Neuronal stem cell (in vitro differentiated cells): Measurements from ENCODE around the gene PAEP.

Experiments used
- DNase-seq: peaks from one replicate; pipeline ENCODE4 v3.0.0-alpha.2; 2013; ENCODE audit warnings: low spot score
- H2AFZ ChIP-seq: one replicate; pipeline ENCODE4 v1.6.1; 2013; ENCODE audit warnings: mild to moderate bottlenecking, low read length, inconsistent platforms
- H2AK5ac ChIP-seq: 2 replicates; pipeline ENCODE4 v1.6.1; 2013; ENCODE audit warnings: low read depth, mild to moderate bottlenecking, inconsistent platforms, low read length, moderate library complexity, mixed read lengths
- H2BK120ac ChIP-seq: 2 replicates; pipeline ENCODE4 v1.6.1; 2013; ENCODE audit warnings: low read depth, mild to moderate bottlenecking, inconsistent platforms, low read length, moderate library complexity, mixed read lengths
- H2BK12ac ChIP-seq: one replicate; pipeline ENCODE4 v1.6.1; 2013; ENCODE audit warnings: low read length, inconsistent platforms
- H2BK15ac ChIP-seq: 2 replicates; pipeline ENCODE4 v1.6.1; 2013; ENCODE audit warnings: mild to moderate bottlenecking, low read length, inconsistent platforms, mixed read lengths
- H2BK5ac ChIP-seq: one replicate; pipeline ENCODE4 v1.6.1; 2013; ENCODE audit warnings: inconsistent platforms, mild to moderate bottlenecking, low read length, moderate library complexity
- H3K14ac ChIP-seq: one replicate; pipeline ENCODE4 v1.6.1; 2013; ENCODE audit warnings: low read length, inconsistent platforms
- H3K18ac ChIP-seq: 2 replicates; pipeline ENCODE4 v1.6.1; 2013; ENCODE audit warnings: low read length, inconsistent platforms
- H3K23ac ChIP-seq: 2 replicates; pipeline ENCODE4 v1.6.1; 2013; ENCODE audit warnings: low read depth, mild to moderate bottlenecking, mixed read lengths, low read length, inconsistent platforms; ENCODE audit not compliant: poor library complexity
- H3K27ac ChIP-seq: replicated peaks from 3 replicates; pipeline ENCODE4 v1.5.1; 2013; ENCODE audit warnings: low read length, inconsistent platforms
- H3K27me3 ChIP-seq, 3 experiments: 2 replicates each; pipeline ENCODE4 v1.6.1; 2013; ENCODE audit warnings: low read length in 3 of 3, mild to moderate bottlenecking in 2 of 3, inconsistent platforms in 1 of 3, low read depth in 1 of 3, mixed read lengths in 1 of 3, moderate library complexity in 1 of 3; ENCODE audit not compliant: control insufficient read depth in 3 of 3, insufficient read depth in 3 of 3
- H3K36me3 ChIP-seq, 2 donors: replicated peaks in 1 of 2; 2 replicates each; pipeline ENCODE4 v1.6.1; 2013; ENCODE audit warnings: low read length in 2 of 2; ENCODE audit not compliant: control insufficient read depth in 2 of 2, insufficient read depth in 2 of 2
- H3K4ac ChIP-seq: 2 replicates; pipeline ENCODE4 v1.6.1; 2013; ENCODE audit warnings: inconsistent platforms, mild to moderate bottlenecking, low read length, moderate library complexity
- H3K4me1 ChIP-seq, 2 donors: 1 replicate in 1 of 2; 2 replicates in 1 of 2; pipeline ENCODE4 v1.6.1; 2013; ENCODE audit warnings: low read length in 2 of 2, low read depth in 1 of 2; ENCODE audit not compliant: control insufficient read depth in 2 of 2, insufficient read depth in 1 of 2
- H3K4me2 ChIP-seq: one replicate; pipeline ENCODE4 v1.6.1; 2013; ENCODE audit warnings: mild to moderate bottlenecking, low read length, inconsistent platforms; ENCODE audit not compliant: insufficient read depth, poor library complexity, severe bottlenecking
- H3K4me3 ChIP-seq, 2 donors: 2 replicates each; pipeline ENCODE4 v1.5.1; 2013; ENCODE audit warnings: low read length in 2 of 2, mild to moderate bottlenecking in 2 of 2, inconsistent platforms in 1 of 2, moderate library complexity in 1 of 2
- H3K79me1 ChIP-seq: one replicate; pipeline ENCODE4 v1.6.1; 2013; ENCODE audit warnings: low read depth, mild to moderate bottlenecking, inconsistent platforms, low read length, moderate library complexity
- H3K9ac ChIP-seq: one replicate; pipeline ENCODE4 v1.6.1; 2013; ENCODE audit warnings: mild to moderate bottlenecking, low read depth, low read length, inconsistent platforms; ENCODE audit not compliant: poor library complexity
- H3K9me3 ChIP-seq, 2 donors: replicated peaks in 1 of 2; 2 replicates each; pipeline versions ENCODE3 to v1.6.1; 2013; ENCODE audit warnings: low read length in 2 of 2, mild to moderate bottlenecking in 2 of 2, inconsistent platforms in 1 of 2, low read depth in 1 of 2, mixed read lengths in 1 of 2, moderate library complexity in 1 of 2; ENCODE audit not compliant: control insufficient read depth in 2 of 2, insufficient read depth in 1 of 2
- H4K8ac ChIP-seq: one replicate; pipeline ENCODE4 v1.6.1; 2013; ENCODE audit warnings: low read depth, mild to moderate bottlenecking, inconsistent platforms, low read length, moderate library complexity
- H4K91ac ChIP-seq: one replicate; pipeline ENCODE4 v1.6.1; 2013; ENCODE audit warnings: low read length, low read depth, mild to moderate bottlenecking, inconsistent platforms; ENCODE audit not compliant: poor library complexity
- WGBS, 2 donors: extraction: QIAGEN DNeasy Blood & Tissue Kit; methylation state at CpG; one replicate each; pipeline ENCODE4 v1.1.7; 2013; ENCODE audit warnings: missing lambda C conversion rate in 2 of 2, mixed read lengths in 1 of 2; ENCODE audit not compliant: insufficient read length in 2 of 2, insufficient replicate concordance in 1 of 2; ENCODE audit errors: extremely low coverage in 2 of 2; 5-methylcytosine and 5-hydroxymethylcytosine counted together

Gene PAEP

DNA sequence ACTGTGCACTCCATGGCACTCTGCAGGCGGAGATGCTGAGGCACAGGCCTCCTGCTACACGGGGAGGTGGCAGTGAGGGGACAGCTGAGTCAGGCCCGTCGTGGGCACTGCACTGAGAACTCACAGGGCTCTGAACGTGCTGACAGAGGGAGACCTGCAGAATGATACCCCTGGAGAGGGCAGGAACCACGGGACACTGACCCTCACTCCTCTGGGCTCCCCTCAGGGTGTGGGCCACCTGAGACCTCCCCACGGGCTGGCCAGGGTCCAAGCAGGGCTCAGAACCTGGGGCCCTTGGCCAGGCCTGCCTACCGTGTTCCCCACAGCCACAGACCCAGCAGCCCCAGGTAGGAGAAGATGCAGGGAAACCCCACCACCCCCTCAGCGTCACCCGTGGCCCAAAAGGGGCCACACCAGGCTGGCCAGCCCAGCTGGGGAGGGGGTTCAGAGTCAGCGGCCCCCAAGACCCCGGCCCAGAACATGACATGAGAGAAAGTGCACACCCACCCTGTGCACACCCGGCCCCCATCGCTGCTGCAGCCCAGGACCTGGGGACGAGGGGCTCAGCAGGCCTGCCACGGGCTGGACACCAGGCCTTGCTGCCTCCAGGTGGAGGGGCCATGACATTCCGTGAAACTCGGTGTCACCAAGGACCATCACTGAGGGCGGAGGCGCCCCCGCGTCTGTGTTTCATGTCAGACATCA lies 46.9 kb downstream of the PAEP start:
- Histone ChIP-seq H2BK15ac (peak overlapping the region; percentile 37), H4K91ac (no peak overlapping the region), H3K27ac (no peak overlapping the region)

DNA sequence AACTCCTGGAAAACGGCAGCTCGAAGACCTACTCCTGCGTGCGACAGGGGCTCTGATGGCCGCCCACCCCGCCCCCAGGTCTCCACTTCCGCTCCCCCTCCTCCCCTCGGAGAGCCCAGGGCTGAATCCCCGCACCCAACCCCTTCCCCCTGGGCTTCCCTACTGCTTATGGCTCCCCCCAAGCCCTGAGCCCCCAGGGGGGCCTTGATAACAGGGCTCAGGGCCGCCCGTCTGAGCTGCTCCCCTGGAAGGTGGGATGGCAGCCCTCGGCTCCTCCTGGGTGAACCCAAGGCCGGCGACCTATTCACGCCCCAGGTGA lies 47.4 kb downstream of the PAEP start:
- no peak overlapping the region for H3K4ac ChIP-seq
- H4K91ac ChIP-seq: no peak overlapping the region
- H3K9ac ChIP-seq: no peak overlapping the region
- peaks cover 0 to 11% (median 0%) of the 10 kb centered on the region in 3 experiments for H3K27me3 ChIP-seq
- no peak overlapping the region for H2BK120ac ChIP-seq
- H3K23ac ChIP-seq: no peak overlapping the region
- DNase-seq: no peak
- H2BK12ac ChIP-seq: no peak overlapping the region
- H2AK5ac ChIP-seq: no peak overlapping the region
- no peak overlapping the region for H3K4me3 ChIP-seq
- WGBS, 2 donors: no CpG with 5 or more reads among the region's 15 CpGs
- H2AFZ ChIP-seq: no peak overlapping the region
- H3K27ac ChIP-seq: no peak overlapping the region
- no peak overlapping the region for H3K14ac ChIP-seq
- H4K8ac ChIP-seq: no peak overlapping the region
- no peaks in the 10 kb centered on the region for H3K4me1 ChIP-seq
- no peak overlapping the region for H3K18ac ChIP-seq
- no peak overlapping the region for H3K4me2 ChIP-seq
- H3K36me3 ChIP-seq: no peaks in the 10 kb centered on the region
- H2BK5ac ChIP-seq: no peak overlapping the region
- H2BK15ac ChIP-seq: no peak overlapping the region
- H3K79me1 ChIP-seq: peaks cover 3% of the 10 kb centered on the region
- peaks cover 0 to 10% of the 10 kb centered on the region in 2 donors for H3K9me3 ChIP-seq

More for the DNA sequence above, 46.9 kb downstream of the PAEP start:
- Histone ChIP-seq H3K9me3 (peaks cover 0 to 10% of the 10 kb centered on the region in 2 donors), H3K4me1 (no peaks in the 10 kb centered on the region), H3K4me2 (no peak overlapping the region), H3K27me3 (peaks cover 0 to 8% (median 0%) of the 10 kb centered on the region in 3 experiments), H3K4me3 (no peak overlapping the region), H2AFZ (no peak overlapping the region), H4K8ac (peak overlapping the region; percentile 17), H2AK5ac (peak overlapping the region; percentile 37), H3K79me1 (peaks cover 3% of the 10 kb centered on the region), H3K36me3 (no peaks in the 10 kb centered on the region), H3K23ac (peak overlapping the region; percentile 3), H2BK120ac (no peak overlapping the region), H3K18ac (peak overlapping the region; percentile 57), H3K14ac (no peak overlapping the region), H3K9ac (peak overlapping the region; percentile 21), H2BK12ac (peak overlapping the region; percentile 22), H2BK5ac (peak overlapping the region; percentile 53), H3K4ac (no peak overlapping the region)
- DNase-seq: no peak
- WGBS, 2 donors: no CpG with 5 or more reads among the region's 22 CpGs

DNA sequence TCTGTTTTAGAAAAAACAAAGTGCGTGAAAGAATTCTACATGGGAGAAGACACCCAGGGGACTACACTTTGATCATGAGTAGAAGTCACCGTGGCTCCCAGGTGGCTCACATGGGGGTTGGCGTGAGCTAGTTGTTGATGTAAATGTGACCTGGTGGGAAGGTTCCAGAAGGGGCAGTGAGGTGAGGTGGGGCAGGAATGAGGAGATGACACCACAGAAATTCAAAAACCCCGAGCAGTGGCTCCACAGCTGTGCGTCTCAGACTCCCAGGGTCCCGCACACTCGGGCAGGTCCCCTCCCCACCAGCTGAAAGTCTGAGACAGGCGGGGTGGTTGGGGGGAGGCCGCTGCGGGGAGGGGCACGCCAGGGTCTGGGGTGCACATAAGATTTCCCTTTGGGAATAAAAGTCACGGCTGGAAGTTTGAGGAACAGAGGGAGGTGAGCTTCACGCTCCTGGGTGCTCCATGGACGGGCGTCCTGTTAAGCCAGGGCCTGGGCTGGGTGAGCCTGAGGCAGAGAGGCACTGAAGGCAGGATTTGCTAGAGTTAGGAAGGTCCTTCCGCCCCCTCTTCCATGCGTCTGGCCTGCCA lies 47.9 kb downstream of the PAEP start:
- Histone ChIP-seq H2AK5ac (no peak overlapping the region), H3K18ac (no peak overlapping the region), H2BK15ac (no peak overlapping the region), H3K4ac (no peak overlapping the region), H3K4me2 (no peak overlapping the region), H3K4me1 (no peaks in the 10 kb centered on the region), H3K27ac (no peak overlapping the region), H2AFZ (no peak overlapping the region), H3K36me3 (no peaks in the 10 kb centered on the region), H3K9ac (no peak overlapping the region), H2BK5ac (no peak overlapping the region), H3K23ac (peak overlapping the region; percentile 31), H4K91ac (no peak overlapping the region), H3K9me3 (peaks cover 0 to 10% of the 10 kb centered on the region in 2 donors), H3K14ac (no peak overlapping the region), H2BK120ac (no peak overlapping the region), H3K4me3 (no peak overlapping the region), H2BK12ac (no peak overlapping the region), H4K8ac (no peak overlapping the region), H3K79me1 (peaks cover 3% of the 10 kb centered on the region), H3K27me3 (peaks cover 0 to 12% (median 0%) of the 10 kb centered on the region in 3 experiments)
- no peak for DNase-seq
- WGBS, 2 donors: no CpG with 5 or more reads among the region's 17 CpGs

GRCh38 chr9:135610290-135611141 lies 49.0 kb downstream of the PAEP start:
- no peak overlapping the region for H3K4ac ChIP-seq
- no peak overlapping the region for H2BK12ac ChIP-seq
- H3K27me3 ChIP-seq: peaks cover 0 to 16% (median 0%) of the 10 kb centered on the region in 3 experiments
- no peak overlapping the region for H3K23ac ChIP-seq
- DNase-seq: no peak
- H3K14ac ChIP-seq: no peak overlapping the region
- H3K36me3 ChIP-seq: no peaks in the 10 kb centered on the region
- no peak overlapping the region for H4K91ac ChIP-seq
- no peak overlapping the region for H4K8ac ChIP-seq
- no peak overlapping the region for H3K4me3 ChIP-seq
- no peak overlapping the region for H3K9ac ChIP-seq
- no peak overlapping the region for H2AFZ ChIP-seq
- no peak overlapping the region for H3K18ac ChIP-seq
- peaks cover 0 to 10% of the 10 kb centered on the region in 2 donors for H3K9me3 ChIP-seq
- peak overlapping the region; percentile 35 for H2AK5ac ChIP-seq
- H3K4me2 ChIP-seq: no peak overlapping the region
- H3K79me1 ChIP-seq: peaks cover 3% of the 10 kb centered on the region
- H3K4me1 ChIP-seq: no peaks in the 10 kb centered on the region
- no peak overlapping the region for H3K27ac ChIP-seq
- H2BK120ac ChIP-seq: no peak overlapping the region
- no peak overlapping the region for H2BK5ac ChIP-seq
- no peak overlapping the region for H2BK15ac ChIP-seq
- WGBS, 2 donors: no CpG with 5 or more reads among the region's 13 CpGs
